Raji (cell line): ENCODE data around the gene SELENOI.

Source experiments
- POLR2A ChIP-seq: IDR thresholded peaks from 2 replicates; pipeline ENCODE4 v1.6.1; 2011; ENCODE audit warnings: low read depth, low read length, control low read depth; ENCODE audit not compliant: insufficient read depth

The SELENOI gene

DNA sequence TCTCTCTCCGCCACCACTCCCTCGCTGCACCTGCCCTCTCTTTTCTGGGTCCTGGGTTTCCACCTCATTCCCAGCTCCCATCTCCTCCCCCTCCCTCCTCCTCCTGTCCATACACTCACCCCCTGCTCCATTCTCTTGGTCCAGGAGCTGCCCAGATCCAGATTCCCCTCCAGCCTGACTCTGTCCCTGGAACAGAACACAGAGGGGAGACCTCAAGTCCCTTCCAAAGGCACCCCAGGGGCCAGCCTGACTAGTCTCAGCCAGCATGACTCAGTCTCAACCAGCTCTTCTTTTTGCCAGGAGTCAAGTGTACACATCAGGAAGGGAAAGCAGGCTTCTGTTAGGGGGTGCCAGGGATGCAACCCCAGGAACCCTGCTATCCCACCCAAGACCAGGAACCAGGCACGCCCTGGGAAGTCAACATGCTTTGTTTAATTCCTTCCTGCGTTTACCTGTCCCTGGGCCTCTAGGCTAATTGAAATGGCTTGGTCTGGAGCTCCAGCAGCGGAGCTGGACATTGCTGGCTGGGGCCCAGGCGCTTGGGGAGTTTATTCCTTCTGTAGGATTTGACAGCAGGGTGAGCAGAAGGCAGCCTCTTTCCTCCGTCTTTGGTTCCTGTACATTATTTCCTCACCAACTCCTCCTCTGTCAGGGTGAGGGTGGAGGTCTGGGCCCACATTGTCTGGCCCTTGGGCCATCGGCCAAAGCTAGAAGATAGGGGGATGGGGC, 28.4 kb upstream of the SELENOI start:
- no peak for TF ChIP-seq POLR2A

DNA sequence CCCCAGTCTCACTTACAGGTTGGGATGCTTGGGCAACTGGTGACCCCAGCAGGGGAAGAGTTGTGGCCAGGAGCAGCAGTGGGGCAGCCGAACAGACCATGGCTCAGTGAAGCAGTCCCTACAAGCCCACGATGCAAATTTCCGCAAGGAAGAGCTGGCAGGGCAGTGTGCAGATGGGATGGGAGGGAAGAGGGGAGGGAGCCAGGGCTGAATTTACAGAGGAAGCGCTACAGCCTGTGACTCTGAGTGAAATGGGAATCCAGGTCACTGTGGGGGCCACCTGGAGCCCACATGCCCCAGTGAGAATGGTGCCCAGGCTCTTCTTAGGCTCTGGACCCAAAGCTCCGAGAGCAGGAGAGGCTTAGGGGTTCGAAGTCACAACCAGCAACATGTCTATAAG, 27.0 kb upstream of the SELENOI start:
- TF ChIP-seq POLR2A: no peak

DNA sequence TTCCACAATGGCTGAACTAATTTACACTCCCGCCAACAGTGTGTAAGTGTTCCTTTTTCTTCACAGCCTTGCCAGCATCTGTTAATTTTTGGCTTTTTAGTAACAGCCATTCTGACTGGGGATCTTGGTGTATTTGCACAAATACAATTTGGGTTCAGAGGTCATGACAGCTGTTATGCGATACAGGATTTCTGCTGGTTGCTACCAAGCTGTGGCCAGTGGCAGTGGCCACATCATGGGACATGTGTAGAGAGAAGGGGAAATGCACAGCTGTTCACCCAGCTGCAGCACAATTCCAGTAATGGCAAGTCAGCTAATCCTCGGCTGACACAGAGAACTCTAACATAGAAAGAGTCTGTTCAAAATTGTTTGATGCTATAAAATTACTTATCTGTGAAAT, 21.0 kb upstream of the SELENOI start:
- TF ChIP-seq POLR2A: no peak

DNA sequence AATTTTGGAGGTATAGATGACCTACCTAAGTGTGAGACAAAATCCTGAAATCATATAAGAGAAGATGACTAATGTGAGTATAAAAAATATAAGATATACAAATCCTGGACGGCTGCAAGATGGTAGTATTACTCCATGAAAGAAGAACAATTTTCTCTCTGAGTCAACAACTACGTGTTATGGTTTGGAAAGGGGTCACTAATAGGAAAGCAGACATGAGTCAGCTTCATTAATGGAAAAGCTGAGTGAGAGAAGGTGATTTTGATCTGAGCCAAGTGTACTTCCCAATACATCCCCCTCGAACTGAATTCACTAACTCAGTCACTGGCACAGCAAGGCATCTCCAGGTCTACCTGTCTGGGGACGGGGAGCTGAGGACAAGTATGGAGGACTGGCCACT, 20.1 kb upstream of the SELENOI start:
- TF ChIP-seq POLR2A: no peak

DNA sequence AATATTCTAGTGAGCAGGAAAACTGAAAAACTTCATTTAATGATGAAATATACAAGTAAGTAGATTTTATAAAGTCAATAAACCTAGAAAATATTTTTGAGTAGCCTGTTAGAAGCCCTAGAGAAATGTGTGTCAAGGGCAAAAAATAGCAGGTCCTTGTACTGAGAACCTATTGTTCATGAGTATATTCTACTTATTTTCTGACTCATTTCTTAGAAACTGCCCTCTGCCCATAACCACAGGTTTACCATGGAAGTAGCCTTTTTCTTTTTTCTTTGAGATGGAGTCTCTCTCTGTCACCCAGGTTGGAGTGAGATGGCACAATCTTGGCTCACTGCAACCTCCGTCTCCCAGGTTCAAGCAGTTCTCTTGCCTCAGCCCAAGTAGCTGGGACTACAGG, 19.4 kb upstream of the SELENOI start:
- TF ChIP-seq POLR2A: no peak

DNA sequence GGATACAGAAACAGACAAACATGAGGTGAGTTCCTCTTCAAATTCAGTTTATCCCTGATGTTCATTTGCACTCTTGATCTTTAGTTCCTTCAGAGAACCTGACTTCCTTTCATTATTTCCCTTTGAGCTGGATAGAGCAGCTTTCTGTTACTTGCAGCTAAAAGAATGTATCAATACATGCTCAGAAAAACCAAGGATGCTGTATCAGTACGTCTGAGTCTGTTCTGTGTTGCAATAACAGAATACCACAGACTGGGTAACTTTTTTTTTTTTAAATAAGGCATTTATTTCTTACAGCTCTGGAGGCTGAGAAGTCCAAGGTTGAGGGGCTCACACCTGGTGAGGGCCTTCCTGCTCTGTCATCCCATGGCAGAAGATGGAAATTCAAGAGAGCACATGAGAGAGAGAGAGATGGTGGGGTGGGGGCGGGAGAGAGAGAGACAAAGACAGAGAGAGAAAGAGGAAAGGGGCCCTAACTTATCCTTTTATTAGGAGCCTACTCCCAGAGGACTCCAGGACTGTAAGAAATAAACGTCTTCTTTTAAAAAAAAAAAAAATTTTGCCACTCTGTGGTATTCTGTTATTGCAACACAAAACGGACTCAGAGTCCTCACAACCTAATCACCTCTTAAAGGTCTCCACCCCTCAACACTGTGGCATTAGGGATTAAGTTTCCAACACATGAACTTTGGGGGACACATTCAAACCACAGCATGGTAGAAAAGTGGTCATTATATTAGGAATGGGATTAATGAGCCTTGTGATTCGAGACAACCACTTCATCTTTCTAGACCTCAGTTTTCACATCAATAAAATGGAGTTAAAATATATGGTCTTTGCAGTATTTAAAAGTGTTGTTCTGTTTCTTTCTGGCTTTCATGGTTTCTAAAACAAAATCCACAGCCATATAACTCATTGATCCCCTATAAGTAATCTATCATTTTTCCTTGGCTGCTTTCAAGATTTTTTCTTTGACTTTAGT, 18.4 kb upstream of the SELENOI start:
- TF ChIP-seq POLR2A: no peak

DNA sequence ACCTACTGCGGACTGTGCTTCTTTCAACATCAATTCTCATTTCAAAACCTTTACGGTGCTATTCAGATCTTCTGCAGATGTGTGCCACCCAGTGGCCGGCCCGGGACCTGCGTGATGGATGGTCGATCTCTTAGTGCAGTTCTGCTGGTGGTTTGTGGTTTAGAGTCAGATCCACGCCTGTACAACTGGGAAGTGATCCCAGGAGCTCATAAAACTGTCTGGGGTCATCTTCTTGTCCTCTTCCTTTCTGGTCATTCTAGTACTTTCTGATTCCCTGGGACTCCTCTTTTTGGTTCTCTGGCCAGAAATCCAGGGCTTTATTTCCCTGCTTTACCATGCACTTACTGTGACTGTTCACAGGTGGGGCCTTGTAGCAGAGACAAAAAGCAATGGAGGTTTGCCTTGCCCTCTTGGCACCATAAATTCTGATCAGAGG, 15.8 kb upstream of the SELENOI start:
- TF ChIP-seq POLR2A: no peak

DNA sequence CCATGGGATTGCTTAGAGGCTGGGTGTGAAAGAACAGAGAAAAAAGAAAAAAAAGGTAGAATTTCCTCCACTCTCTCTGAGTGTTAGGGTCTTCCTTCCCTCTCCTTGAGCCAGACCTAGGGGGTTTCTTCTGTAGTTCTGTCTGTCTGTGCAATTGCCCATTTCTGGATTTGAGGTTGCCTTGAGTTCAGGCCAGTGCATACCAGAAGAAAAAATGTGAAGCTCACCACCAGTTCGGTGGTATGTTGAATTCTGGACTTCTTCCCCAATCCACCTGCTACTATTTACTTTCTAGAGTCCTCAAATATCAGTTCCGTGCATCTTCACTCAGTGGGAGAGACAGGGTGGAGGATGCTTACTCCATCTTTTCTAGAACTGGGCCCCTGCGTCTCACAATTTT, 15.3 kb upstream of the SELENOI start:
- TF ChIP-seq POLR2A: no peak

DNA sequence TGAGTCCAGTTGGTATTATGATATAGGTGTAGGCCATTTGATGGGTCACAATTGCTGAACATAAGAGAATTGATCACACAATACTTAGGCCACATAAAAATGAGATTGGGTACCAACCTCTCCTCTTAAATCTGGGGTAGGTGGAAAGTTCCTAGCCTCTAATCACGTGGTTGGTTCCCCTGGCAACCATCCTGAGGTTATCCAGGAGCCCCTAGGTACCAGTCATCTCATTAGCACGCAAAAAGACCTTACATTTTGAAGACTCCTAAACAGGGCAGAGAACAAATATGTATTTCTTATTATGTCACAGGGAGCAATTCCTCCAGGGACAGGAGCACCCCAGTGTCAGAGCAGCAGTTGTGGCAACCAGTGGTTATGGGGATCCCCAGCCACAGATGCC, 12.7 kb upstream of the SELENOI start:
- TF ChIP-seq POLR2A: no peak

DNA sequence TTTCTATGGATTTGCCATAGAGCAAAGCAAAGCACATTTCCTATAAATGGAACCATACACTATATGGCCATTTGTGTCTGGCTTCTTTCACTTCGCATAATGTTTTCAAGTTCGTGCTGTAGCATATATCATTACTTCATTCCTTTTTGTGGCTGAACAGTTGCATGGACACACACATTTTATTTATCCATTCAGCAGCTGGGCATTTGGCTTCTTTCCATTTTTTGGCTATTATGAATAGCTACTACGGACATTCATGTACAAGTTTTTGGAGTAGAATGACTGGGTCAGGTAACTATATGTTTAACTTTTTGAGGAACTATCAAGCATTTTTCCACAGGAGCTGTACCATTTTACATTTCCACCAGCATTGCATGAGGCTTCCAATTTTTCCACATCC, 10.7 kb upstream of the SELENOI start:
- no peak for TF ChIP-seq POLR2A

DNA sequence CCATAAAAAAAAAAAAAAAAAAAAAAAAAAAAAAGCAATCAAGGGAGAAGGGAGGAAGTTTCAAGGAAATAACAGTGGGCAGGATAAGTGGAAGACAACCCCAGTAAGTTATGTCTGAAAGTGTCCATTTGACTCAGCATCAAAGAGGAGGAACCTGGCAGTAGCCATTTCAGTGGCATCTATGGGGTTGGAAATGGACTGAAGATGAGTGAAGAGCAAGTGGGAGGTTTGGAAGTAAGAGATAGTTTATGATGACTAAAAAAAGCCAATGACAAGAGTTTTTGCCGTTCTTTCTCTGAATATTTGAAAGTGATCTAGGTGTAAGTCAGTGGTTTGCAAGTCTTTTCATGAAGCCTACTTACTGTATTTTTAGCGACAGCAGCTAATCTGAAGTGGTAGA, 9.2 kb upstream of the SELENOI start:
- TF ChIP-seq POLR2A: no peak

DNA sequence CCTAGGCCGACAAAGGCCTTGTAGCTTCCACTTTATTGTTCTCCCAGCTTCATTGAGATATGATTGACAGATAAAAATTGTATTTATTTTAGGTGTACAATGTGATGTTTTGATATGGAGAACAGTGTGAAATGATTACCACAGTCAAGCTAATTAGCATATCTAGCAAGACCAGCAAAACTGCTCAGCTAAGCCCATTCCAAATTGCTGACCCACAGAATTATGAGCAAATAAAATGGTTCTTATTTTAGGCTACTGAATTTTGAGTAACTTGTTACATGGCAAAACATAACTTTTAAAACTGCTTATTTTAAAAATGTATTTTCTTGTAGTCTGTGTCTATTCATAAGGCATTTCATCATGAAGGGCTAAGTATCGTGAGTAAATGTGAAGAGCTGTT, 8.6 kb upstream of the SELENOI start:
- no peak for TF ChIP-seq POLR2A

DNA sequence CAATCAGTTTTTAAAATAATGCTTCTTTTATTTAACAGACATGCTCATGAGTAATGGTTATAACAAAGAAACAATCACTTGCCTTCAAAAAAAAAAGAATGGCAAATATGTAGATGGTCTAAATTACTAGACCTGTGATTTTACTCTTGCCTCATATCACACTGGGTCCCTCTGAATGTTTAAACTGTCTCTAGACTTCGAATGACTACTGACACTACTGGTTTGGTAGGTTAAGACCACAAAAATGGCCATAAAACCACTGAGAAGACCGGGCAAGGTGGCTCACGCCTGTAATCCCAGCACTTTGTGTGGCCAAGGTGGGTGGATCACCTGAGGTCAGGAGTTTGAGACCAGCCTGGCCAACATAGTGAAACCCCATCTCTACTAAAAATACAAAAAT, 5.1 kb upstream of the SELENOI start:
- TF ChIP-seq POLR2A: no peak

DNA sequence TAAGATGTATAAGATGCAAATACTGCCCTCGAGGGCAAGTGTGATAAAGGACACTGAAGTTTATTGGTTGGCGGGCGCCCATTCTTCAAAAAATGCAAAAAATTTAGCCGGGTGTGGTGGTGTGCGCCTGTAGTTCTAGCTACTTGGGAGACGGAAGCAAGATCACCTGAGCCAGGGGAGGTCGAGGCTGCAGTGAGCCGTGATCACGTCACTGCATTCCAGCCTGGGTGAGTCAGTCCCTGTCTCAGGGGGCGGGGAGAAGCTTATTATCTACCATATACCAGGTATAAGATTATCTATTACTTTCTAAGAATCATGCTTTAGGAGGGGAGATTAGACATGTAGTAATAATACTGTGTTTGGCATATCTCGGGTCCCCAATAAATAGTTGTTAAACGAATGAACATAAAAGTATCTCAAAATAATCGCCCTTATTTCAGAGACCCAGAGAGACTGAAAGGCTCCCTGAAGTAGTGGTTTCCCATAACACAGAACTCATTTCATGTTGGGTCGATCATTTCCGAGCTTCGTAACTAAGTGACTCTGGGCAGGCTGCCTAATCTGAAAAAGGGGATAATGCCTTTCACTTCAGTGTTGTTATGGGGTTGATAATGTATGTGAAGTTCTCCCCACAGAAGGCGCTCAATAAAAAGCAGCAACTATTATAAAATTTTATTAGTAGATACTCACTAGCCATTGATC, 1.2 kb upstream of the SELENOI start:
- no peak for TF ChIP-seq POLR2A

DNA sequence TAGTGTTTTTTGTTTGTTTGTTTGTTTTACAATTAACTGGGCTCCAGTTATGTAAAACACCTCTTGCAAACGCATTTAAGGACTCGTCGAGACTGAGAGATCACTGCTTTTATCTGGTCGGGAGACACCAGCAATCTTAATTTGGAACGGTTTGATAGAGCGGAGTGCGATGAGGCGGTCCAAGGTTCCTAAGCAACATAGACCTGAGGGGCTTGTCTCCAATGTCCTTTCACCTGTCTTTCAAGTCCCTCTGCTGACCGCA, 729 bp upstream of the SELENOI start:
- no peak for TF ChIP-seq POLR2A

DNA sequence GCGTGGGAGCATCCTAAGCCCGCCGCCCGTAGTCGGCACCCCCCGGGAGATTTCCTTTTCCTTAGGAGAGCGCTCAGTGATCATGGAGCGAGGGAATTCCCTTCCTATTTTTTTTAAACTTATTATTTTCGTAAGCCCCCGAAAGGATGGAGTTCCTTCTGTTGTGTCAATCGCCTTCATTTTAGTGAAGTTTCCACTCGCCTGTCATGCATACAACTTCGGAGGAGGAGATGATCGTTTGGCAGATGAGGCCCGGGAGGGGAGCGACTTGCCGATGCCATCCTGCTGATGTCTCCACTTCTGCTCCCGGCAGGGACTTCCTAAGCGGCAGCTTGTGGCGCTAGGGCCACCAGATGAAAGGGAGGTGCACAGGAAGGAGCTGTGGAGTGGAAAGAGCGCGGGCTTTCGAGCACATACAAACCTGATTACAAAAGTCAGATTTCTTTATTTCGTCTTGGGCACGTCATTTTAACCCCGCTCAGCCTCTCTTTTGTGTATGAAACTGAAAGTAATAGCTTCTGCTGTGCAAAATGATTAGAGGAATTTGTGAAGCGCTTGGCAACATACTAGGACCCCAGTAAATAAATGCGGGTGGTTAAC, 611 bp downstream of the SELENOI start, which contains the start of gene ADGRF3:
Gene ADGRF3 (minus strand): TSS at position 336 of the 600 bp plus-strand sequence. CDS start 555 bp downstream, outside the sequence.
- no peak for TF ChIP-seq POLR2A

DNA sequence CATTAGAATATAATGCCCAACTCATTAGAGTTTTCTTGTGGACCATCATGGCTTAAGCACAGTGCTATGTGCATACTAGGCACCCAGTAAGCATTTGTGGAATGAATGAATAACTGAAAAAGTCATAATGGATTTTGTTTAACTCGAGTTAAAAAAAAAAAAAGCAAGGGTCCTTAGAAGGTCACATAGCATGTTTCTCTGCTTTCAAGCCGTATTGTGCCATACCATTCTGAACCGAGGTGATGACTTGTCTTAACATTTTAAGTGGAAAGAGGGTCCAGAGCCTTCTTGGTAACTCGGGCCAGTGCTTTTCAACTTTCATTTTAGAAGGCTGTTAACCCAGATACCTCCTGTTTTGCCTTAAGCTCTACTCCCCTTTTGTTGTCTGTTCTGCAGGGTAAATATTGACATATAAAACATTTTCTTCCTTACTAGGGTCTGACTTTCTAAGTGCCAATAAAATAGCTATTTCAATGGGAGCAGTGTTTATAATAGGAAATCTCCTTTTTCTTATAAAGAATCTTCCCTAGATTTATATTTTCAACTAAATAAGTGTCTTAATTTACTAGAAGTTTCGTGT, 1.4 kb downstream of the SELENOI start:
- TF ChIP-seq POLR2A: no peak
